ENCODE results near the gene ESF1.

GRCh38 chr20:13736436-13737191, 48.1 kb downstream of the ESF1 start:
- TF ChIP-seq CTCF (IDR thresholded peaks at IDR 0.05), result no peak
- TF ChIP-seq POLR2AphosphoS5 (IDR thresholded peaks at IDR 0.05; ENCODE audit: insufficient read depth in 1 of 2, low read depth in 1 of 2), result peak in 1 of 2 donors; percentile 90

All from vagina (tissue), 2 donors.